Esophagus squamous epithelium (tissue), 4 donors: Measurements from ENCODE around the gene DYNLRB1.

Source experiments
- CTCF ChIP-seq, 6 experiments: fragments of 450-650 bp in 4 of 6; fragments of 200-600 bp in 2 of 6; sonication (generic) in 2 of 6; IDR thresholded peaks; one replicate each; pipeline ENCODE4 v1.5.1; 2016 to 2019; ENCODE audit warnings: antibody characterized with exemption in 6 of 6, mild to moderate bottlenecking in 4 of 6, moderate library complexity in 4 of 6
- POLR2A ChIP-seq, 4 donors: fragments of 450-650 bp; IDR thresholded peaks; one replicate each; pipeline ENCODE4 v1.6.1; 2017; ENCODE audit warnings: antibody characterized with exemption in 4 of 4, mild to moderate bottlenecking in 4 of 4, moderate library complexity in 3 of 4

DNA sequence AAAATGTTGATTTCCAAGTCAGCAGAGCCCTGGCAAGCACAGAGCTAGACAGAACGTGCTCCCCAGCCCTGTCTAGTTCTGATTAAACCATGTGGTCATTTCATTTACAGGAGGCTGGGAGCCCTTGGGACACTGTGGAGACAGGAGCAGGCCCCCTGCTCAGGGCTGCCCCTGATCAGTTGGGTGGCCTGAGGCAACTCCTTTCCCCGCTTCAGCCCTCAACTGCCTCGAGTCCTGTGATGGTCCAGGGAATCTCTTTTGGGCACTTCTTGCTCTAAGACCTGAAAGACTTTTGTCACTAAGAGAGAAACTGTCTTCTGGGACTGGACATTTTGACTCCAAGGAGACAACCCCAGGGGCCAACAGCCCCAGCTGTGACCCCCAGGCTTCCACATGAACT, 13.5 kb downstream of the DYNLRB1 start:
- TF ChIP-seq CTCF (IDR thresholded peaks at IDR 0.05) = no peak
- TF ChIP-seq POLR2A (IDR thresholded peaks at IDR 0.05) = no peak
